ENCODE measurements around the gene ANTXRL.

GRCh38 chr10:46293228-46293627, 6.4 kb downstream of the ANTXRL start:
- TF ChIP-seq CTCF (IDR thresholded peaks at IDR 0.05; ENCODE audit: borderline replicate concordance, extremely low read depth, low read length, poor library complexity, severe bottlenecking) = no peak
- no peak for TF ChIP-seq EZH2 (IDR thresholded peaks at IDR 0.05; ENCODE audit: borderline replicate concordance, low read depth, low read length, severe bottlenecking)
